G401 (cell line): ENCODE results near the gene GPRIN3. TPM values are rescaled to one million over a fixed set of nuclear protein-coding genes. Genes with fewer than 3 reads are reported as not detected.
"Not testable (repeated sequence)": the region's sequence is repeated elsewhere in the genome, so short reads cannot be mapped to it uniquely, and the experiment has no call there.

Experiments
- DNase-seq: peaks from one replicate; pipeline ENCODE4 v3.0.0-alpha.2; 2015; ENCODE audit warnings: low spot score
- in situ Hi-C: cut with HindIII; loops from 2 replicates; pipeline ENCODE4 v1.10.0; 2016; ENCODE audit warnings: low sequenced_read_pairs, mixed read lengths
- total RNA-seq: library from RNA; depleted of rRNA; stranded (reverse); fragments of >200 nt; shearing (Covaris generic); gene quantifications from 2 replicates; pipeline ENCODE4 v1.2.3, GENCODE V29; 2014

GPRIN3 gene
- total RNA-seq, 1 experiment from 2014 or later = 1.5 TPM

GRCh38 chr4:89316211-89316610 is 8.6 kb upstream of the GPRIN3 start:
- no peak for DNase-seq
- in situ Hi-C loops = no loop called here

GRCh38 chr4:89314291-89314690 is 6.7 kb upstream of the GPRIN3 start:
- in situ Hi-C loops = no loop called here

GRCh38 chr4:89312066-89312465 is 4.5 kb upstream of the GPRIN3 start:
- in situ Hi-C loops = no loop called here

More at GRCh38 chr4:89314291-89314690, 6.7 kb upstream of the GPRIN3 start:
- DNase-seq = no peak

GRCh38 chr4:89311433-89311832 is 3.8 kb upstream of the GPRIN3 start:
- no peak for DNase-seq
- in situ Hi-C loops = no loop called here

More at GRCh38 chr4:89312066-89312465, 4.5 kb upstream of the GPRIN3 start:
- peak; percentile 14 for DNase-seq

GRCh38 chr4:89309154-89309553 is 1.6 kb upstream of the GPRIN3 start:
- not testable (repeated sequence) for DNase-seq

GRCh38 chr4:89308161-89308500 is 531 bp upstream of the GPRIN3 start:
- in situ Hi-C loops = no loop called here

More at GRCh38 chr4:89309154-89309553, 1.6 kb upstream of the GPRIN3 start:
- in situ Hi-C loops = not testable (repeated sequence)

GRCh38 chr4:89307178-89307445 is 488 bp downstream of the GPRIN3 start:
- in situ Hi-C loops = no loop called here
- DNase-seq = no peak

More at GRCh38 chr4:89308161-89308500, 531 bp upstream of the GPRIN3 start:
- no peak for DNase-seq

GRCh38 chr4:89306486-89307177 is 968 bp downstream of the GPRIN3 start:
- DNase-seq = peak; percentile 77
- in situ Hi-C loops = no loop called here

- DNase-seq = peak; percentile 63
- in situ Hi-C loops = no loop called here
Measured at GRCh38 chr4:89305712-89306437, 1.7 kb downstream of the GPRIN3 start.

GRCh38 chr4:89305028-89305427 is 2.6 kb downstream of the GPRIN3 start:
- in situ Hi-C loops = no loop called here
- DNase-seq = peak; percentile 71

- DNase-seq = peak; percentile 51
- in situ Hi-C loops = no loop called here
Measured at GRCh38 chr4:89303814-89304388, 3.7 kb downstream of the GPRIN3 start.

GRCh38 chr4:89303177-89303576 is 4.4 kb downstream of the GPRIN3 start:
- DNase-seq = peak; percentile 89
- in situ Hi-C loops = no loop called here

GRCh38 chr4:89301902-89302301 is 5.7 kb downstream of the GPRIN3 start:
- DNase-seq = peak; percentile 29
- in situ Hi-C loops = no loop called here

- peak; percentile 15 for DNase-seq
- in situ Hi-C loops = no loop called here
Measured at GRCh38 chr4:89301003-89301402, 6.6 kb downstream of the GPRIN3 start.

GRCh38 chr4:89300499-89300898 is 7.1 kb downstream of the GPRIN3 start:
- DNase-seq = peak; percentile 42
- in situ Hi-C loops = no loop called here

GRCh38 chr4:89300060-89300459 is 7.5 kb downstream of the GPRIN3 start:
- DNase-seq = peak; percentile 37
- in situ Hi-C loops = no loop called here

- in situ Hi-C loops = no loop called here
- peak; percentile 65 for DNase-seq
Measured at GRCh38 chr4:89299153-89299791, 8.3 kb downstream of the GPRIN3 start.

GRCh38 chr4:89298788-89299152 is 8.8 kb downstream of the GPRIN3 start:
- DNase-seq = peak; percentile 42
- in situ Hi-C loops = no loop called here

- in situ Hi-C loops = no loop called here
Measured at GRCh38 chr4:89298155-89298554, 9.4 kb downstream of the GPRIN3 start.

GRCh38 chr4:89296896-89297295 is 10.7 kb downstream of the GPRIN3 start:
- in situ Hi-C loops = no loop called here
- DNase-seq = peak; percentile 35

More at GRCh38 chr4:89298155-89298554, 9.4 kb downstream of the GPRIN3 start:
- peak; percentile 63 for DNase-seq
